ENCODE results near the gene SHFL.

The SHFL gene

DNA sequence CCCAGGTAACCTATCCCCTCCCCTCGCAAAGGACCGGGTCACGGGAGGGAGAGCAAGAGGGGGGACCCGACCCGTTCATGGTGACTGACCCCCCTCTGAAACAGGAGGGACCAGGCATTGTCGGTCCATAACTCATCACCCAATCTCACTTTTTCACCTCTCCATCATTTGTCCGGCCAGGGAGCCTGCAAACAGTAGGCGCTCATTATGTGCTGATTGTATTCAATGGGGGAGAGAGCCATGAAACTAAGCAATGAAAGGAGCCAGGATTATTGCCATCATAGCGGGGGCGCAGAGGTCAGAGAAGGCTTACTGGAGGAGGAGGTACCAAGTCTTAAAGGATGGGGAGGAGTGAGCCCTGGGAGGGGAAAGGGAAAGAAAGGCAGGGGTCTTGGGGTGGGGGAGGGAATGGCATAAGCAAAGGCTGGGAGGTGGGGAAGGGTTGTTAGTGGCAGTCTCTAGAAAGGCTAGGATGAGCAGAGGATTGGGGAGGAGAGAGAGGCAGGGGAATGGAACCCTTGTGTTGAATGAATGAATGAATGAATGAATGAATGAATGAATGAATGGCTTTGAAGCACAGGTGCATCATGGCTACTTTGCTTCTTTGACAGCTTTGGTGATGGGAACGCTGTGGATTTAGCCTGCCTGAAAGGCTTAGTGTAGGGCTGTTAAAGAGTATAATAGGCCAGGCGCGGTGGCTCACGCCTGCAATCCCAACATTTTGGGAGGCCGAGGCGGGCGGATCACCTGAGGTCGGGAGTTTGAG, 1.4 kb downstream of the SHFL start:
- FAIRE-seq (no peak), DNase-seq (ENCODE audit: low spot score) (no peak)

DNA sequence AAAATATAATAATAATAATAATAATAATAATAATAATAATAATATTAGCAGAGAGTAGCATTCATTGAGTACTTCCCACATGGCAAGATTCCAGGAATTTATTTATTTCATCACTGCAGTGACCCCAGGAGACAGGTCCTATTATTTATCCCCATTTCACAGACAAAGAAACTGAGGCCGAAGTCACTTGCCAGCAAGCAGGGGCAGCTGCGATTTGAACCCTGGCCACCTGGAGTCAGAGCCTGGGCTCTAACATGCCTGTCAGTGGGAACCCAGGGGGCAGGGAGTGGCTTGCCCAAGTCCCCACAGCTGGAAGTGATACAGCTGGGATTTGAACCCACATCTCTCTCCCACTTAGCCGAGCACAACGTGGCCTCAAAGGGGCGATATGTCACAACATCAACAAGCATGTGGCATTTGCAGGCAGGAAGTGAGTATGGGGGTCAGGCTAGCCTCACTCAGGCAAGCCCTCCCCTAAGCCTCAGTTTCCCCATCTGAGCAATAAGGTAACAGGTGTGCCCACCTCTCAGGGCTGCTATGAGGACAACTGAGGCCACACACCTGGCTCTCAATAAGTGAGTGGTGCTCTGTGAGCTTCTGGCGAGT, 2.9 kb downstream of the SHFL start:
- no peak for FAIRE-seq

DNA sequence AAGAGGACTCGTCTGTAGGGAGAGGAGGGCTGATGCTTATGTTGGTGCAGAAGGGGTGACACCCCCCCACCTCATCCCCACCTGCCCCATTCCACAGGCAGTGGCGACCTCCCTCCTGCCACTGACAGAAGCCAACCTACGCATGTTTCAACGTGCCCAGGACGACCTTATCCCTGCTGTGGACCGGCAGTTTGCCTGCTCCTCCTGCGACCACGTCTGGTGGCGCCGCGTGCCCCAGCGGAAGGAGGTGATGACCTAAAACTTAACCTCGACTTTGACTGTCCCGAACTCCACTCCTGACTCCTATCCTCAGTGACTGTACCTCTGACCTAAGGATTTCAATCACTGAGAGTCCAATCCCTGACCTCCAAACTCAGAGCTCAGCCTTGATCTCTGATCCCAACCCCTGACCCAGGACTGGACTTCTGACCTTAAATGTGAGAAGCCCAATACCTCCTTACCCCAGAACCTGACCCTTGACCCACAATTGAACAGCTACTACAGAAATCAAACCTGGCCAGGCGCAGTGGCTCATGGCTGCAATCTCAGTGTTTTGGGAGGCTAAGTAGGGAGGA, 3.8 kb downstream of the SHFL start:
- FAIRE-seq (no peak), DNase-seq (ENCODE audit: low spot score) (no peak)

More for the DNA sequence above, 2.9 kb downstream of the SHFL start:
- DNase-seq (ENCODE audit: low spot score), result no peak

DNA sequence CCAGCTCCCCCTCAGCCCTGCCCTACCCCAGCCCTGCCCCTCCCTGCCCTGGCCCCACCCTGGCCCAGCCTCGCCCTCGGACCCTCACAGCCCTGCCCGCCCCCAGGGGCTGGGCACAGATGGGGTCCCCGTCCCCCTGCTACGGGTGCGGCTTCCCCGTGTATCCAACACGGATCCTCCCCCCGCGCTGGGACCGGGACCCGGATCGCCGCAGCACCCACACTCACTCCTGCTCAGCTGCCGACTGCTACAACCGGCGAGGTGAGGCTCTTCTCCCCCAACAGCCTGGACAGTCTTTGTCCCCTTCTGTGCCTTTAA, 5.2 kb downstream of the SHFL start:
- no peak for FAIRE-seq
- no peak for DNase-seq (ENCODE audit: low spot score)

DNA sequence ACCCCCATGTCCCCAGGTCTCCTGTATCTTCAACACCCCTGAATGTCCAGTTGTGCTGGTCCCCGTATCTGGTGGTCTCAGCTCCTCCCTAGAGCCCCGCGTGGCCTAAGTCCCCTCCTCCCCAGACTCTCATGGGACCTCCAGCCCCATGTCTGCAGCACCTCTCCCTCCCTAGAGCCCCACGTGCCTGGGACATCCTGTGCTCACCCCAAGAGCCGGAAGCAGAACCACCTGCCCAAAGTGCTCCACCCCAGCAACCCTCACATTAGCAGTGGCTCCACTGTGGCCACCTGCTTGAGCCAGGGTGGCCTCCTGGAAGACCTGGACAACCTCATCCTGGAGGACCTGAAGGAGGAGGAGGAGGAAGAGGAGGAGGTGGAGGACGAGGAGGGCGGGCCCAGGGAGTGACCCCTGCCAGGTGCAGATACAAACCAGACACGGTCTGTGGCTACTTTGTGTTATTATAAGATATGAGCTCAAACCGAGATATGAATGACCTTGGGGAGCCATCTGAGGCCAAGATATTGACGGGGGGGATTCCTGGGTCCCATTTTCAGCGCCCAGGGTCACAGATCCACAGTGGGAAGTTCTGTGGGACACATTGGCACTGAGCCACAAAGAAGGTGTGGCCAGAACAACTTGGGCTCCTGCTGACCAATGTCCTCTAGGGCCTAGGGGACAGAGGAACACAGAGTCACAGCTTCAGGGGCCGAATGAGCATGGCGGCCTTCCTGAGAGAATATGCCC, 6.0 kb downstream of the SHFL start:
- FAIRE-seq (no peak), DNase-seq (ENCODE audit: low spot score) (no peak)

DNA sequence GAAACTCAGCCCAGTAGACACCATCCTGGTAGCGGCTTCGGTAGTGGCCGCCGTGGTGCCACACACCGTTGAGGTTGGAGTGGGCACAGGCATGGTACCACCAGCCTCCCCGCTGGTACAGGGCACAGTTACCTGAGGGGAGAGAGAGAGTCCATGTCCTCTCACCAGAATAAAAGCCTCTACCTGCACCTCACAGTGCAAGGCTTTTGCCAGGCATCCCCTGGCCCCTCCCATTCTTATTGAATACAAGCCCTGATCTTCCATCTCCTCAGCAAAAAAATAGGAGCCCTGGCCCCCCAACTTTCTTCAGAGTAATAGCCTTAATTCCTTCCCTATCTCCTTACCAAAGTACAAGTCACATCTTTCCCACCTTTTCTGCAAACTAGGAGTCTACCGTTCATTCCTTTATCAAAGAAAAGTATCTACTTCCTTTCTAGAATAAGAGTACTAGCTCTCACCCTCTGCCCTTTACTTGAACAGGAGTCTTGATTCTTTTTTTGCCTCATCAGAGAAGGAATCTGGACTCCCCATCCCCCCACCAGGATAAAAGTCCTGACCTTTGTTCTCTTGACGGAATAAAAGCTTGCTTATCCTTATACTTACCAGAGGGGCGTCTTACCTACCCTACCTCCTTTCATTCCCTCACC, 6.7 kb downstream of the SHFL start:
- DNase-seq (ENCODE audit: low spot score), result no peak
- FAIRE-seq, result no peak

DNA sequence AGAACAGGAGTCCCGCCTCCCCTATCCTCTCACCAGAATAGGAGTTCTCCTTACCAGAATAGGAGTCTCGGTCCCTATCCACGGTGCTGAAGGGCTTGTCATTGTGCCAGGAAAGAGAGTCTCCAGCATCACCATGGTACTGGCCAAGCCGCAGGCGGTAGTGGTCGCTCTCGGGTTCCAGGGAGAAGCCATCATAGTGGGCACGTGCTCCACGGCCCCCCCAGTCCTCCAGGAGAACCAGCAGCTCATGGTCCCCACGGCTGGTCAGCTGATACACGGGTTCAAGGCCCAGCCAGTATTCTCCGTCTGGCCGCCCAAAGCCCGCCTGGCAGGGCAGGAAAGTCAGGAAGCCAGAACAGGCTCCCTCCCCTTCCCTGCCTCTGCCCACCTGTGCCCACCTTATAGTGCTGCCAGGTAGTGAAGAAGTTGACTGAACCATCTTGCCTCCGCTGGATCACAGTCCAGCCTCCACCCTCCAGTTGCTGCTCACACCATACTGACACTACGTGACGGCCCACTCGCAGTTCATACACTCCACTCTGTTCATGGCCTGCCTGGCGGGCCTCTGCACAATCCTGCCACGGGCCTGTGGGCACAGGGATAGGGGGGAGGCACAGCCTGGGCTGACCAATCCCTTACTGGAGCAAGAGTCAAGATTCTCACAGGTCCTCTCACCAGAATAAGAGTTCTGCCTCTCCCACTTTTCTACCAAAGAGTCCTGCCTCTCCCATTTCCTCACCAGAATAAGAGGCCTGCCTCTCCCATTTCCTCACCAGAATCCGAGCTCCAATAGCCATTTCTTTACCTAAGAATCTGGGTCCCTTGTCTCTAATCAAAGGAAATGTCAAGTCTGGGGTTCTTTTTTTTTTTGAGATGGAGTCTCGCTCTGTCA, 7.4 kb downstream of the SHFL start:
- no peak for FAIRE-seq
- DNase-seq (ENCODE audit: low spot score), result no peak

DNA sequence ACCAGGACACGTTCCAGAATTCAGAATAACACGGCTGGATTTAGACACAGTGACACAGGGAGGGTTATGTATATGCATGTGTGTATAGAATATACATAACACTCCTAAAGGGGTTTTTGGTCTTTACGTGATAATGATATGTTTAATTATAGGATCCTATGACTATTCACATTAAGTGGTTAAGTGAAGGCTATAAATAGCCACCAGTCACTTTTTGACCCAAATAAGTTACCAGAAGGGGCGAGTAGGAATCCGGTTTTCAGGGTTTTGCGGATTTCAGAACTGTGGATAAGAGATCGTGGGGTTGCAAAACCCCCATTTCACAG, 9.5 kb downstream of the SHFL start:
- DNase-seq (ENCODE audit: low spot score) (no peak), FAIRE-seq (no peak)

- FAIRE-seq, result no peak
- DNase-seq (ENCODE audit: low spot score), result peak; percentile 68
Measured at GRCh38 chr19:10095948-10096614, 10.0 kb downstream of the SHFL start.

- no peak for DNase-seq (ENCODE audit: low spot score)
Measured at GRCh38 chr19:10096615-10096963, 10.5 kb downstream of the SHFL start.

DNA sequence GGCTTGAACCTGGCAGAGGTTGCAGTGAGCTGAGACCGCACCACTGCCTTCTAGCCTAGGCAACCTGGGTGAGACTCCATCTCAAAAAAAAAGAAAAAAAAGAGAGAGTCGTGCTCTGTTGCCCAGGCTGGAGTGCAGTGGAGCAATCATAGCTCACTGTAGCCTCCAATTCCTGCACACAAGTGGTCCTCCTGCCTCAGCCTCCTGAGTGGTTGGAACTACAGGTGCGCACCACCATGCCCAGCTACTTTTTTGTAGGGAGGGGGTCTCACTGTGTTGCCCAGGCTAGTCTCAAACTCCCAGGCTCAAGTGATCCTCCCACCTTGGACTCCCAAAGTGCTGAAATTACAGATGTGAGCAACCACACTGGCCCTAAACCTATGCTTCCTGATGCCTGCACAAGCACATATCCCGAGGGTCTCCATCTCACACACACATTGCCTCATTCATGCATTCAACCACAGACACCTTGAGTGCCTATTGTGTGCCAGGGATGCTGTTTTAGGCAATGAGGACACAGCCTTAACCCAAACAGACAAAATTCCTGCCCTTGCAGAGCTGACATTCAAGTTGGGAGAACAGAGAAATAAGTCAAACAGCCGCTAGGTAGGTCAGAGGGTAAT, 14.2 kb downstream of the SHFL start:
- no peak for FAIRE-seq
- no peak for DNase-seq (ENCODE audit: low spot score)

More at GRCh38 chr19:10096615-10096963, 10.5 kb downstream of the SHFL start:
- no peak for FAIRE-seq

- FAIRE-seq, result no peak
- no peak for DNase-seq (ENCODE audit: low spot score)
Measured at GRCh38 chr19:10102787-10103236, 16.7 kb downstream of the SHFL start.

GRCh38 chr19:10104130-10104513, 18.0 kb downstream of the SHFL start:
- no peak for FAIRE-seq
- no peak for DNase-seq (ENCODE audit: low spot score)

GRCh38 chr19:10104665-10105508, 18.8 kb downstream of the SHFL start:
- FAIRE-seq, result no peak

GRCh38 chr19:10105509-10106099, 19.5 kb downstream of the SHFL start:
- FAIRE-seq, result no peak
- DNase-seq (ENCODE audit: low spot score), result no peak

More at GRCh38 chr19:10104665-10105508, 18.8 kb downstream of the SHFL start:
- no peak for DNase-seq (ENCODE audit: low spot score)

DNA sequence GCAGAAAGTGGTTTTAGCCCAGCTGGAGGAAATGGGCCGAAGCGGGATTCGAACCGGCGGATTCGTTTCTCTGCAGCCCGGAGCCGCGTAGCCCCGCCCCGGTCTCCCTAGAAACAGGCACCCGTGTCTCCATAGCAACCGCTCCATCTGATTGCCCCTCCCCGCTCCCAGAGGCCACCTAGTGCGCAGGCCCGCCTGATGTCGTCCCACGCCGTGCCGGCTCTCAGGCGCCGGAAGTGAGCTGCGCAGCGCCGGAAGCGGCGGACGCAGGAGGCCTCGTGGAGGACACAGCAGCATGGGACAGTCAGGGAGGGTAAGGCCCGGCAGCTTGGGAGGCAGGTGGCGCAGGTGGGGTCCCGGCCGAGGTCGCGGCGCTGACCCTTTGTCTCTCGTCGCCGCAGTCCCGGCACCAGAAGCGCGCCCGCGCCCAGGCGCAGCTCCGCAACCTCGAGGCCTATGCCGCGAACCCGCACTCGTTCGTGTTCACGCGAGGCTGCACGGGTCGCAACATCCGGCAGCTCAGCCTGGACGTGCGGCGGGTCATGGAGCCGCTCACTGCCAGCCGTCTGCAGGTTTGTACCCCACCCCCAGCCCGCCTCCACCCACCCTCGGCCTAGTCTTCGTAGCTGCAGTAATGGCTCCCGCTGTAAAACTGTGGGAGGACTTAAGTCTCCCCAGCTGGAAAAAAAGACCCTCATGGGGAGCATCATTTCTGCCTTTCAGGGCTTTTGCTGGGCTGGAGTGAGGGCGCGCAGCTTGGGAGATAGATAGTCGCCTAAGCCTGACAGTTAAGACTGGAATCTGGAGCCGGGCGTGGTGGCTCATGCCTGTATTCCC, 20.2 kb downstream of the SHFL start, which contains the start of gene PPAN:
Gene PPAN (plus strand): TSS at position 263 of the 837 bp plus-strand sequence. CDS start 33 bp downstream, at position 296.
- peak; percentile 97 for DNase-seq (ENCODE audit: low spot score)
- peak; percentile 76 for FAIRE-seq

- FAIRE-seq (no peak), DNase-seq (ENCODE audit: low spot score) (no peak)
Measured at GRCh38 chr19:10107254-10107653, 21.1 kb downstream of the SHFL start.
